Measurements from ENCODE around the gene SOWAHC. TPM values are rescaled to one million over a fixed set of nuclear protein-coding genes. Genes with fewer than 3 reads are reported as not detected.

Gene SOWAHC
- total RNA-seq, 1 donor from 2014 or later, result 14.2 TPM

DNA sequence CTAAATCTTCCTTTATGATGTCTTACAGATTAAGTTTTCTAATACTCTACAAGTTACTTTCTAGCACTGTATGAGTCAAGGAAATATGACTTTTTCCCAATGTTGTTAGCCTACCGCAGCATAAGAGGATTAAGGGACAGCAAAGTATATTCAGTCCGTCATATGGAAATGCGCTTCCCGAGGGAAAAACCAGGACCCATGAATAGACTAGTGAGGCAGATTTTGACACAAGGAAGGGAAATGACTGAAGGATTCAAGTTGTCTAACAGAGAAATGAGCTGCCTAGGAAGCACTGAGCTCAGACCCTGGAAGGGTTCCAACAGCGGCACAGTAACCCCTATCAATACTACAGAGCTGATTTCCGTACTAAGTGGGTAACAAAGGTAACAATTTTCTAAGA lies 12.4 kb upstream of the SOWAHC start:
- Mint-ChIP-seq H3K9me3 (ENCODE audit: low read depth) (no peaks in the 10 kb centered on the region), H3K4me3 (ENCODE audit: unreplicated experiment) (no peak overlapping the region), H3K27me3 (ENCODE audit: low read depth) (no peaks in the 10 kb centered on the region), H3K27ac (ENCODE audit: unreplicated experiment) (no peak overlapping the region), H3K36me3 (ENCODE audit: low read depth) (no peaks in the 10 kb centered on the region), H3K4me1 (ENCODE audit: low read depth) (peaks cover 49% of the 10 kb centered on the region)
- TF ChIP-seq, protein P1, sequence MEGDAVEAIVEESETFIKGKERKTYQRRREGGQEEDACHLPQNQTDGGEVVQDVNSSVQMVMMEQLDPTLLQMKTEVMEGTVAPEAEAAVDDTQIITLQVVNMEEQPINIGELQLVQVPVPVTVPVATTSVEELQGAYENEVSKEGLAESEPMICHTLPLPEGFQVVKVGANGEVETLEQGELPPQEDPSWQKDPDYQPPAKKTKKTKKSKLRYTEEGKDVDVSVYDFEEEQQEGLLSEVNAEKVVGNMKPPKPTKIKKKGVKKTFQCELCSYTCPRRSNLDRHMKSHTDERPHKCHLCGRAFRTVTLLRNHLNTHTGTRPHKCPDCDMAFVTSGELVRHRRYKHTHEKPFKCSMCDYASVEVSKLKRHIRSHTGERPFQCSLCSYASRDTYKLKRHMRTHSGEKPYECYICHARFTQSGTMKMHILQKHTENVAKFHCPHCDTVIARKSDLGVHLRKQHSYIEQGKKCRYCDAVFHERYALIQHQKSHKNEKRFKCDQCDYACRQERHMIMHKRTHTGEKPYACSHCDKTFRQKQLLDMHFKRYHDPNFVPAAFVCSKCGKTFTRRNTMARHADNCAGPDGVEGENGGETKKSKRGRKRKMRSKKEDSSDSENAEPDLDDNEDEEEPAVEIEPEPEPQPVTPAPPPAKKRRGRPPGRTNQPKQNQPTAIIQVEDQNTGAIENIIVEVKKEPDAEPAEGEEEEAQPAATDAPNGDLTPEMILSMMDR (IDR thresholded peaks at IDR 0.05), result no peak
- no peak for DNase-seq (ENCODE audit: low spot score)

DNA sequence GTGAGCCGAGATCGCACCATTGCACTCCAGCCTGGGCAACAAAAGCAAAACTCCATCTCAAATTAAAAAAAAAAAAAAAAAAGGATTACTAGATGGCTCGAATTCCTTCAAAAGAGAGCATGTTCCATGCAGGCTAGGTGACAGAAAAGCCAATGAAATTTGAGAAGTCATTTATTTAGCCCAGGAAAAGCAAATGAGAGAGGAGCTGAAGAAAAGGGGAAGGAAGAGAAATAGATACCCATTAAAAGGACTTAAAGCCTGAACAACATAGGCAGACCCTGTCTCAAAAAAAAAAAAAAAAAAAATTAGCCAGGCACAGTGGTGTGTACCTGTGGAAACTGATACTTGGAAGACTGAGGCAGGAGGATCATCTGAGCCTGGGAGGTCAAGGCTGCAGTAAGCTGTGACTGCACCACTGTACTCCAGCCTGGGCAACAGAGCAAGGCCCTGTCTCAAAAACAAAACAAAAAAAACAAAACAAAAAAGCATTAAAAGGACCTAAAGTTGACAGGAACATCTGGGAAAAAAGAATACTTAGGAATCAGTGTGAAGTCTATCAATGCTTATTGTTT lies 11.5 kb upstream of the SOWAHC start:
- no peaks in the 10 kb centered on the region for H3K36me3 Mint-ChIP-seq (ENCODE audit: low read depth)
- no peak for DNase-seq (ENCODE audit: low spot score)
- H3K4me1 Mint-ChIP-seq (ENCODE audit: low read depth), result peaks cover 54% of the 10 kb centered on the region
- TF ChIP-seq, protein P1 (IDR thresholded peaks at IDR 0.05), result no peak
- no peaks in the 10 kb centered on the region for H3K27me3 Mint-ChIP-seq (ENCODE audit: low read depth)
- H3K27ac Mint-ChIP-seq (ENCODE audit: unreplicated experiment), result no peak overlapping the region
- H3K4me3 Mint-ChIP-seq (ENCODE audit: unreplicated experiment), result no peak overlapping the region
- H3K9me3 Mint-ChIP-seq (ENCODE audit: low read depth), result no peaks in the 10 kb centered on the region

GRCh38 chr2:109604597-109604996 lies 9.6 kb upstream of the SOWAHC start:
- Mint-ChIP-seq H3K4me3 (ENCODE audit: unreplicated experiment) (no peak overlapping the region), H3K27ac (ENCODE audit: unreplicated experiment) (no peak overlapping the region), H3K36me3 (ENCODE audit: low read depth) (no peaks in the 10 kb centered on the region), H3K27me3 (ENCODE audit: low read depth) (no peaks in the 10 kb centered on the region), H3K4me1 (ENCODE audit: low read depth) (peaks cover 70% of the 10 kb centered on the region), H3K9me3 (ENCODE audit: low read depth) (no peaks in the 10 kb centered on the region)
- TF ChIP-seq, protein P1 (IDR thresholded peaks at IDR 0.05), result no peak
- no peak for DNase-seq (ENCODE audit: low spot score)

DNA sequence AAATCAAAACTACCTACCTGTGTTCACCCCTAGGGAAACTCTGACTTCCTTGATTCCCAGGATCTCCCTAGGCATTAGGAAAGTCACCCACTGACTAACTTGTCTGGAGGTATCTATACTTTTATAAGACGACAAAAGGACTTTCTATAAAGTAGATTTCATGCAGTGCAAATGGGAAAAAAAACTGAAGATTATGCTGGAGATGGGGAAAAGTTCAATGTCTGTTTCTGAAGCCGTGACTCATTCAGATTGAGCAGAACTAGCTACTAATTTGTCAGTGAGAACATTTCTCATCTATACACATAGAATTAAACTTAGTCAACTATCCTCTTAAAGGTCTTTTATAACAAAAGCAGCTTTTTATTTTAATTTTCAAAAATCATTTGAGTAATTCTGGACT lies 6.4 kb upstream of the SOWAHC start:
- TF ChIP-seq, protein P1 (IDR thresholded peaks at IDR 0.05), result no peak
- H3K4me1 Mint-ChIP-seq (ENCODE audit: low read depth), result peaks cover 76% of the 10 kb centered on the region
- H3K4me3 Mint-ChIP-seq (ENCODE audit: unreplicated experiment), result peak overlapping the region; percentile 40
- H3K36me3 Mint-ChIP-seq (ENCODE audit: low read depth), result no peaks in the 10 kb centered on the region
- H3K27ac Mint-ChIP-seq (ENCODE audit: unreplicated experiment), result peak overlapping the region; percentile 93
- DNase-seq (ENCODE audit: low spot score), result no peak
- no peaks in the 10 kb centered on the region for H3K27me3 Mint-ChIP-seq (ENCODE audit: low read depth)
- H3K9me3 Mint-ChIP-seq (ENCODE audit: low read depth), result no peaks in the 10 kb centered on the region

- peak overlapping the region; percentile 90 for H3K4me3 Mint-ChIP-seq (ENCODE audit: unreplicated experiment)
- DNase-seq (ENCODE audit: low spot score), result no peak
- H3K4me1 Mint-ChIP-seq (ENCODE audit: low read depth), result peaks cover 75% of the 10 kb centered on the region
Observed at GRCh38 chr2:109609352-109610024, 4.7 kb upstream of the SOWAHC start.

More at GRCh38 chr2:109609352-109610024, 4.7 kb upstream of the SOWAHC start:
- Mint-ChIP-seq H3K9me3 (ENCODE audit: low read depth) (no peaks in the 10 kb centered on the region), H3K36me3 (ENCODE audit: low read depth) (no peaks in the 10 kb centered on the region), H3K27me3 (ENCODE audit: low read depth) (no peaks in the 10 kb centered on the region), H3K27ac (ENCODE audit: unreplicated experiment) (peak overlapping the region; percentile 100)
- TF ChIP-seq, protein P1 (IDR thresholded peaks at IDR 0.05), result no peak
